Karpas-422 (cell line): ENCODE data around the gene LRRC27. TPM values are rescaled to one million over a fixed set of nuclear protein-coding genes. Genes with fewer than 3 reads are reported as not detected.
"Not testable (repeated sequence)": the region's sequence is repeated elsewhere in the genome, so short reads cannot be mapped to it uniquely, and the experiment has no call there.

ENCODE experiments used
- DNase-seq: peaks from one replicate; pipeline ENCODE4 v3.0.0-alpha.2; 2015
- H2AFZ ChIP-seq: fragments of 200-600 bp; sonication (generic); 2 replicates; pipeline ENCODE4 v1.6.1; 2014; ENCODE audit warnings: antibody characterized with exemption, low read length, mixed read lengths
- H3K27ac ChIP-seq: fragments of 200-600 bp; sonication (generic); 2 replicates; pipeline ENCODE4 v1.5.1; 2014; ENCODE audit warnings: mild to moderate bottlenecking, low read length, moderate library complexity
- H3K27me3 ChIP-seq: fragments of 200-600 bp; sonication (generic); 2 replicates; pipeline ENCODE4 v1.6.1; 2014; ENCODE audit warnings: low read length, mixed read lengths
- H3K36me3 ChIP-seq: fragments of 200-600 bp; sonication (generic); 2 replicates; pipeline ENCODE4 v1.6.1; 2014; ENCODE audit warnings: low read length, mixed read lengths; ENCODE audit not compliant: insufficient read depth
- H3K4me1 ChIP-seq: fragments of 200-600 bp; sonication (generic); 2 replicates; pipeline ENCODE4 v1.6.1; 2014; ENCODE audit warnings: mild to moderate bottlenecking, low read length, mixed read lengths
- H3K4me2 ChIP-seq: fragments of 200-600 bp; sonication (generic); 2 replicates; pipeline ENCODE4 v1.6.1; 2014; ENCODE audit warnings: low read length, low read depth, mild to moderate bottlenecking; ENCODE audit not compliant: poor library complexity, severe bottlenecking
- H3K4me3 ChIP-seq: fragments of 200-600 bp; sonication (generic); 2 replicates; pipeline ENCODE4 v1.5.1; 2014; ENCODE audit warnings: mild to moderate bottlenecking, antibody characterized with exemption, low read length, mixed read lengths
- H3K79me2 ChIP-seq: fragments of 200-600 bp; sonication (generic); 2 replicates; pipeline ENCODE4 v1.6.1; 2014; ENCODE audit warnings: mild to moderate bottlenecking, low read length, mixed read lengths
- H3K9ac ChIP-seq: fragments of 200-600 bp; sonication (generic); 2 replicates; pipeline ENCODE4 v1.6.0; 2014; ENCODE audit warnings: low read length
- H3K9me2 ChIP-seq: fragments of 200-600 bp; sonication (generic), shearing (Covaris generic); replicated peaks from 2 replicates; pipeline ENCODE4 v1.6.0; 2014; ENCODE audit warnings: mild to moderate bottlenecking, low read length, moderate library complexity; ENCODE audit not compliant: insufficient read depth
- H3K9me3 ChIP-seq: fragments of 300-700, 200-600 bp; sonication (generic); 2 replicates; pipeline ENCODE4 v1.6.1; 2014; ENCODE audit warnings: low read length, mixed read lengths
- H4K20me1 ChIP-seq: fragments of 200-600 bp; sonication (generic); 2 replicates; pipeline ENCODE4 v1.6.1; 2014; ENCODE audit warnings: mild to moderate bottlenecking, antibody characterized with exemption, low read length, low read depth; ENCODE audit not compliant: insufficient read depth
- total RNA-seq: library from RNA; depleted of rRNA; stranded (reverse); fragments of >200 nt; shearing (Covaris generic); gene quantifications from 2 replicates; pipeline ENCODE4 v1.2.3, GENCODE V29; 2014; ENCODE audit warnings: low replicate concordance

Gene LRRC27
- total RNA-seq, 1 experiment from 2014 or later: 2.2 TPM

DNA sequence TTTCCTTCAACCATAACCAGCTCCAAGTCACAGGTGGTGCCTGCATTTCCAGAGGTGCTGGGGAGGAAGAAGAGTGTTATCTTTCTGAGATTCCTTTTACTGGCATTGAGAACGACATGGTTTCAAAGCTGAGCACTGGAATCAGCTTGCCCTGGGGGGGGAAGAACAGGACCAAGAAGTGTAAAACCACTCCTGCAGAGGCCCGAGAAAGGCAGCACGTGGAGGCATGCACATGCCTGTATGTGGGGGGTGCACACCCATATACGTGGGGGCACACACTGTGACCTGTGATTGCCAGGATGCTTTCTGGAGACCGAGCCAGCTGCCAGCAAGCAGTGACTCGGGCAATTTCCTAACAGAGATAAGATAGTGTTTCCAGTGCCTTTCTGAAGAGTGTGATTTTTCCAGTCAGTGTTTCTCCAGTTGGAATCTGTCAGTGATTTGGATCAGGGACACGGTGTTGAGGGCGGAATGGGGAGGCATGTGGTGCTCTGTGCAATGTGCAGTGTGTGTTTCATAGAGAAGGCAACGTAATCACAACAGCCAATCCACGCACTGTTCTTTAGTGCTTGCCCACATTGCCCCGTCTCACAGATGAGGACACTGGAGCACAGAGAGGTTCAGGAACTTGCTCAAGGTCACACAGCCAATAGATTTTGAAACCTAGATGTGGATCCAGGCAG lies 4.2 kb downstream of the LRRC27 start:
- Histone ChIP-seq H4K20me1 (no peaks in the 10 kb centered on the region), H3K36me3 (no peaks in the 10 kb centered on the region), H3K9ac (no peak overlapping the region), H3K9me3 (no peaks in the 10 kb centered on the region), H3K27ac (no peak overlapping the region), H3K4me3 (no peak overlapping the region), H3K9me2 (no peaks in the 10 kb centered on the region), H3K27me3 (no peaks in the 10 kb centered on the region), H3K79me2 (peaks cover 4% of the 10 kb centered on the region), H2AFZ (no peak overlapping the region), H3K4me2 (no peak overlapping the region), H3K4me1 (peaks cover 19% of the 10 kb centered on the region)
- DNase-seq: no peak

DNA sequence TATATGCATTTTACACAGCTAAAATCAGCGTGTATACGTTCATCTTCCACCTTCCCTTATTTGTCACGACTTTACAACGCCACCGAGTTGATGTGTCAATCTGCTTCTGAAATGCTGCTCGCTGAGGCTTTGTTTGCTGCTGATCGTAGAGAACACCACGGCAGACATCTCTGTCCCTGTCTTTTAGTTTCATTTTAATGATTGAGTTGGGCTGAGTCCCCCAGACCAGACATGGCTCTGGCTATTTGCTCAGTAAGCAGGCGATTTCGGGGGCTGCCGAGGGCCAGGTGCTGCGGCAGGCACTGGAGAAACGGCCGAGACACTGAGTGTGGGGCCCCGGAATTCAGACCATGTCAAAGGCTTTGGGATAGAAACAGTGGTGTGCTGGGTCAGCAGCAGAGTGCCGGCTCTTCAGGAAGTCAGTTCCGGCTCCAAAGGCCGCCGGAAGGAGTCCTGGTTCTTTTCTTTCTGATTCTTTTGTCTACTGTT lies 5.0 kb downstream of the LRRC27 start:
- Histone ChIP-seq H3K4me3 (no peak overlapping the region), H3K4me1 (peaks cover 15% of the 10 kb centered on the region), H2AFZ (no peak overlapping the region), H3K27me3 (no peaks in the 10 kb centered on the region), H3K9me2 (no peaks in the 10 kb centered on the region), H4K20me1 (no peaks in the 10 kb centered on the region), H3K4me2 (no peak overlapping the region), H3K27ac (no peak overlapping the region), H3K9ac (no peak overlapping the region), H3K79me2 (no peaks in the 10 kb centered on the region), H3K9me3 (no peaks in the 10 kb centered on the region), H3K36me3 (no peaks in the 10 kb centered on the region)
- DNase-seq: no peak

DNA sequence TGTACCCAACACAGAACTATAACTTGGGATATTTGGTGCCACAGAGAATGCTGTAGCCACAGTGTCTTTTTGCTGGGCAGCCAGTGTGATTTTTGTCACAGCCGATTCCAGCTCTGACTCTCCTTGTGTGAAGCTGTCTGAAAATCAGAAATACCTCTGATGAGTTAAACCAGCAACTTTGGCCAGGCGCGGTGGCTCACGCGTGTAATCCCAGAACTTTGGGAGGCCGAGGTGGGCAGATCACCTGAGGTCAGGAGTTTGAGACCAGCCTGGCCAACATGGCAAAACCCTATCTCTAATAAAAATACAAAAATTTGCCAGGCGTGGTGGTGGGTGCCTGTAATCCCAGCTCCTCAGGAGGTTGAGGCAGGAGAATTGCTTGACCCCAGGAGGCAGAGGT lies 5.9 kb downstream of the LRRC27 start:
- not testable (repeated sequence) for H3K36me3 ChIP-seq, H3K4me1 ChIP-seq, H4K20me1 ChIP-seq, H3K4me2 ChIP-seq, DNase-seq, H3K9me3 ChIP-seq, H3K9me2 ChIP-seq, H3K27me3 ChIP-seq, H3K79me2 ChIP-seq, H3K4me3 ChIP-seq, H2AFZ ChIP-seq, H3K9ac ChIP-seq, H3K27ac ChIP-seq

DNA sequence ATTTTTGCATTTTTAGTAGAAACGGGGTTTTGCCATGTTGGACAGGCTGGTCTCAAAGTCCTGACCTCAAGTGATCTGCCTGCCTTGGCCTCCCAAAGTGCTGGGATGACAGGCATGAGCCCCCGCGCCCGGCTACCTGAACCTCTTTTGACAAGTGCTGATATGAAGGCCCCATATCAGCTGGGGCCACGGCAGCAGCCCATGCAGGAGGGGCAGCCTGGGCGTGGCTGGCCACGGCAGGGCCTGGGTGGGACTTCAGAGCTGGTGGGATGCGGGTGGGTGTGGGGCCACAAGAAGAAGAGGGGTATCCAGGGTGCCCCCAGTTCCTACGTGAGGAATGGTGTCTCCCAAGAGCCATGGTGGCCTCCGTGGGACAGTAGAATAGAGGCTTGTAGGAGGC lies 6.9 kb downstream of the LRRC27 start:
- no peaks in the 10 kb centered on the region for H3K9me3 ChIP-seq
- H3K79me2 ChIP-seq: no peaks in the 10 kb centered on the region
- no peaks in the 10 kb centered on the region for H4K20me1 ChIP-seq
- no peak for DNase-seq
- no peaks in the 10 kb centered on the region for H3K9me2 ChIP-seq
- H3K4me3 ChIP-seq: no peak overlapping the region
- no peak overlapping the region for H3K4me2 ChIP-seq
- no peak overlapping the region for H3K27ac ChIP-seq
- H3K27me3 ChIP-seq: no peaks in the 10 kb centered on the region
- no peaks in the 10 kb centered on the region for H3K36me3 ChIP-seq
- H3K9ac ChIP-seq: no peak overlapping the region
- no peaks in the 10 kb centered on the region; the same call in 1 of the 2 replicates for H3K4me1 ChIP-seq
- H2AFZ ChIP-seq: no peak overlapping the region

- no peaks in the 10 kb centered on the region for H3K9me3 ChIP-seq
- no peaks in the 10 kb centered on the region for H3K9me2 ChIP-seq
- H3K4me2 ChIP-seq: no peak overlapping the region
- no peaks in the 10 kb centered on the region for H4K20me1 ChIP-seq
- no peaks in the 10 kb centered on the region for H3K79me2 ChIP-seq
- H3K27ac ChIP-seq: no peak overlapping the region
- no peak overlapping the region for H3K4me3 ChIP-seq
- DNase-seq: no peak
- no peaks in the 10 kb centered on the region for H3K27me3 ChIP-seq
- no peak overlapping the region for H3K9ac ChIP-seq
- no peaks in the 10 kb centered on the region; the same call in 1 of the 2 replicates for H3K4me1 ChIP-seq
- no peak overlapping the region for H2AFZ ChIP-seq
- H3K36me3 ChIP-seq: no peaks in the 10 kb centered on the region
These were observed 7.3 kb downstream of the LRRC27 start for GRCh38 chr10:132339276-132339675.

DNA sequence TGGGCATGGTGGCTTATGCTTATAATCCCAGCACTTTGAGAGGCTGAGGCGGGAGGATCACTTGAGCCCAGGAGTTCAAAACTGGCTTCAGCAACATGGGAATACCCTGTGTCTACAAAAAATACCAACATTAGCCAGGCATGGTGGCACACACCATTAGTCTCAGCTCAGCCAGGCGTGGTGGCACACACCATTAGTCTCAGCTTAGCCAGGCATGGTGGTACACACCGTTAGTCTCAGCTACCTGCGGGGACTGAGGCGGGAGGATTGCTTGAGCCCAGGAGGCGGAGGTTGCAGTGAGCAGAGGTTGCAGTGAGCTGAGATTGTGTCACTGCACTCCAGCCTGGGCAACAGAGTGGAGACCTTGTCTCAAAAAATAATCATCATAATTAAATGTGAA lies 9.0 kb downstream of the LRRC27 start:
- H3K27ac ChIP-seq: no peak overlapping the region
- H3K9me2 ChIP-seq: no peaks in the 10 kb centered on the region
- no peak overlapping the region for H2AFZ ChIP-seq
- DNase-seq: no peak
- H4K20me1 ChIP-seq: no peaks in the 10 kb centered on the region
- no peaks in the 10 kb centered on the region; the same call in 1 of the 2 replicates for H3K4me1 ChIP-seq
- no peaks in the 10 kb centered on the region for H3K27me3 ChIP-seq
- H3K36me3 ChIP-seq: no peaks in the 10 kb centered on the region
- no peak overlapping the region for H3K4me2 ChIP-seq
- H3K79me2 ChIP-seq: no peaks in the 10 kb centered on the region
- no peak overlapping the region for H3K4me3 ChIP-seq
- H3K9ac ChIP-seq: no peak overlapping the region
- H3K9me3 ChIP-seq: no peaks in the 10 kb centered on the region

DNA sequence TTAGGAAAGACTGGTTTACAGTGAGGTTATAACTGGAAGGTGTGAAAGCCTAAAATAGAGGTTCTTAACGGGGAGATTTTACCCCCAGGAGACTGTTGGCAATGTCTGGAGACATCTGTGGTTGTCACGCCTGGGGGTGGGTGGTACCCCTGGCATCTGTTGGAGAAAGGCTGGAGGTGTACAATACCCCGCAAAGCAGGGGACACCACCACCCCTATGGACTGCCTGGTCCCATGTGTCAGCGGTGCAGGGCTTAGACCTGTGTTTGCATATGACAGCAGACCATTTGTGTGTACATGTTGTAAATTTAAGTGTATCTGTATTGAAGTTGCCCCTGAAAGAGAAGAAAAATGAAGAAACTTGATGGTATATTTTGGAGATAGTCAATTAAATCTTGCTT lies 9.8 kb downstream of the LRRC27 start:
- Histone ChIP-seq H3K36me3 (no peaks in the 10 kb centered on the region), H3K9ac (no peak overlapping the region), H3K4me1 (no peaks in the 10 kb centered on the region; the same call in 1 of the 2 replicates), H3K4me2 (no peak overlapping the region), H3K4me3 (no peak overlapping the region), H2AFZ (no peak overlapping the region), H3K27me3 (no peaks in the 10 kb centered on the region), H4K20me1 (no peaks in the 10 kb centered on the region), H3K27ac (no peak overlapping the region), H3K9me2 (no peaks in the 10 kb centered on the region), H3K9me3 (no peaks in the 10 kb centered on the region), H3K79me2 (no peaks in the 10 kb centered on the region)
- DNase-seq: no peak

GRCh38 chr10:132342553-132342952 lies 10.6 kb downstream of the LRRC27 start:
- Histone ChIP-seq H3K36me3 (no peaks in the 10 kb centered on the region), H3K9ac (no peak overlapping the region), H3K27ac (no peak overlapping the region), H3K4me3 (no peak overlapping the region), H3K79me2 (no peaks in the 10 kb centered on the region), H3K27me3 (no peaks in the 10 kb centered on the region), H4K20me1 (no peaks in the 10 kb centered on the region), H3K9me3 (no peaks in the 10 kb centered on the region), H3K9me2 (no peaks in the 10 kb centered on the region), H2AFZ (no peak overlapping the region), H3K4me1 (no peaks in the 10 kb centered on the region; the same call in 1 of the 2 replicates), H3K4me2 (no peak overlapping the region)
- no peak for DNase-seq
